CD1c-positive myeloid dendritic cell (primary cell): ENCODE data around the gene CLEC2B.
A peak's percentile ranks its signal among the peaks of the same experiment; 100 is the strongest.

Source experiments
- DNase-seq: peaks from one replicate; pipeline ENCODE4 v3.0.0-alpha.2; 2016; ENCODE audit errors: extremely low spot score

The CLEC2B gene

GRCh38 chr12:9868951-9869306, 225 bp downstream of the CLEC2B start:
- no peak for DNase-seq

- DNase-seq, result peak; percentile 44
Observed at GRCh38 chr12:9868311-9868801, 798 bp downstream of the CLEC2B start.

- peak; percentile 10 for DNase-seq
Observed at GRCh38 chr12:9867531-9867930, 1.6 kb downstream of the CLEC2B start.

- DNase-seq, result peak; percentile 32
Observed at GRCh38 chr12:9866860-9867269, 2.3 kb downstream of the CLEC2B start.

GRCh38 chr12:9864913-9865675, 4.1 kb downstream of the CLEC2B start:
- DNase-seq, result no peak

- DNase-seq, result no peak
Observed at GRCh38 chr12:9858135-9858534, 11.0 kb downstream of the CLEC2B start.

GRCh38 chr12:9856894-9857293, 12.3 kb downstream of the CLEC2B start:
- DNase-seq, result peak; percentile 47

- peak; percentile 64 for DNase-seq
Observed at GRCh38 chr12:9856151-9856550, 13.0 kb downstream of the CLEC2B start.

- DNase-seq, result no peak
Observed at GRCh38 chr12:9851927-9852326, 17.2 kb downstream of the CLEC2B start.

- DNase-seq, result no peak
Observed at GRCh38 chr12:9851050-9851449, 18.1 kb downstream of the CLEC2B start.

- no peak for DNase-seq
Observed at GRCh38 chr12:9848899-9849298, 20.3 kb downstream of the CLEC2B start.

GRCh38 chr12:9843407-9843806, 25.7 kb downstream of the CLEC2B start:
- DNase-seq, result no peak

GRCh38 chr12:9831720-9832119, 37.4 kb downstream of the CLEC2B start:
- DNase-seq, result no peak

- DNase-seq, result no peak
Observed at GRCh38 chr12:9829982-9830381, 39.2 kb downstream of the CLEC2B start.

GRCh38 chr12:9829483-9829882, 39.7 kb downstream of the CLEC2B start:
- no peak for DNase-seq

- DNase-seq, result no peak
Observed at GRCh38 chr12:9827209-9827888, 41.8 kb downstream of the CLEC2B start, which contains the start of gene KLRF1. TSS of gene KLRF1 (plus strand) at chr12:9827481. CDS start at chr12:9827545, 64 bp downstream.

- DNase-seq, result no peak
Observed at GRCh38 chr12:9820281-9820930, 48.7 kb downstream of the CLEC2B start.

- peak; percentile 78 for DNase-seq
Observed at GRCh38 chr12:9813821-9814798, 55.0 kb downstream of the CLEC2B start.

- no peak for DNase-seq
Observed at GRCh38 chr12:9811621-9812020, 57.5 kb downstream of the CLEC2B start.

GRCh38 chr12:9810671-9811070, 58.5 kb downstream of the CLEC2B start:
- peak; percentile 88 for DNase-seq

GRCh38 chr12:9809866-9810265, 59.3 kb downstream of the CLEC2B start:
- no peak for DNase-seq
